Measurements from ENCODE around the gene SLC27A6. TPM values are rescaled to one million over a fixed set of nuclear protein-coding genes. Genes with fewer than 3 reads are reported as not detected.

The SLC27A6 gene
- total and polyA plus RNA-seq, 2 experiments from 2014 or later: 2.0 to 4.8 TPM

GRCh38 chr5:129078247-129078646 is 113.0 kb downstream of the SLC27A6 start:
- Histone ChIP-seq H3K36me3 (ENCODE audit: insufficient read depth) (no peaks in the 10 kb centered on the region), H4K20me1 (replicated peaks; ENCODE audit: insufficient read depth) (no peaks in the 10 kb centered on the region), H3K9me2 (ENCODE audit: insufficient read depth) (no peaks in the 10 kb centered on the region), H3K4me1 (ENCODE audit: insufficient read depth) (no peaks in the 10 kb centered on the region), H3K4me3 (no peak overlapping the region), H3K4me2 (no peak overlapping the region), H2AFZ (no peak overlapping the region), H3F3A (replicated peaks; ENCODE audit: low read depth) (no peaks in the 10 kb centered on the region), H3K79me2 (replicated peaks; ENCODE audit: insufficient read depth) (no peaks in the 10 kb centered on the region), H3K27me3 (ENCODE audit: insufficient read depth) (no peaks in the 10 kb centered on the region), H3K27ac (ENCODE audit: low read depth) (no peak overlapping the region)
- no peak overlapping the region for H3K4me3 Mint-ChIP-seq
- H3K36me3 Mint-ChIP-seq (ENCODE audit: low read depth): no peaks in the 10 kb centered on the region
- ATAC-seq: no peak
- no peaks in the 10 kb centered on the region for H3K27me3 Mint-ChIP-seq (ENCODE audit: insufficient read depth, low read depth, poor library complexity)
- no peak for DNase-seq (ENCODE audit: low spot score)
- no peaks in the 10 kb centered on the region for H3K9me3 Mint-ChIP-seq
- no peak overlapping the region for H3K27ac Mint-ChIP-seq
- no peaks in the 10 kb centered on the region for H3K4me1 Mint-ChIP-seq
- TF ChIP-seq CTCF (conservative IDR thresholded peaks at IDR 0.05; ENCODE audit: low read depth in 2 of 2) (no peak), ZNF114 (CRISPR knock-in tag; IDR thresholded peaks at IDR 0.05) (no peak), ZNF462 (CRISPR knock-in tag; IDR thresholded peaks at IDR 0.05) (no peak), CREB1 (CRISPR knock-in tag; IDR thresholded peaks at IDR 0.05; ENCODE audit: low read depth) (no peak), REST (IDR thresholded peaks at IDR 0.05; ENCODE audit: unreplicated experiment) (no peak), POLR2AphosphoS5 (IDR thresholded peaks at IDR 0.05; ENCODE audit: low read depth) (no peak), EZH2 (IDR thresholded peaks at IDR 0.05; ENCODE audit: low read depth, unreplicated experiment) (no peak), NANOG (IDR thresholded peaks at IDR 0.05; ENCODE audit: borderline replicate concordance) (no peak), ZNF331 (CRISPR knock-in tag; IDR thresholded peaks at IDR 0.05; ENCODE audit: low read depth) (no peak), EZH2phosphoT487 (IDR thresholded peaks at IDR 0.05; ENCODE audit: unreplicated experiment) (no peak), JUNB (IDR thresholded peaks at IDR 0.05; ENCODE audit: unreplicated experiment) (no peak), STAT1 (IDR thresholded peaks at IDR 0.05; ENCODE audit: unreplicated experiment) (no peak)
- TF ChIP-seq, protein P1, sequence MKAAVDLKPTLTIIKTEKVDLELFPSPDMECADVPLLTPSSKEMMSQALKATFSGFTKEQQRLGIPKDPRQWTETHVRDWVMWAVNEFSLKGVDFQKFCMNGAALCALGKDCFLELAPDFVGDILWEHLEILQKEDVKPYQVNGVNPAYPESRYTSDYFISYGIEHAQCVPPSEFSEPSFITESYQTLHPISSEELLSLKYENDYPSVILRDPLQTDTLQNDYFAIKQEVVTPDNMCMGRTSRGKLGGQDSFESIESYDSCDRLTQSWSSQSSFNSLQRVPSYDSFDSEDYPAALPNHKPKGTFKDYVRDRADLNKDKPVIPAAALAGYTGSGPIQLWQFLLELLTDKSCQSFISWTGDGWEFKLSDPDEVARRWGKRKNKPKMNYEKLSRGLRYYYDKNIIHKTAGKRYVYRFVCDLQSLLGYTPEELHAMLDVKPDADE (IDR thresholded peaks at IDR 0.05): no peak

Data from GM23338 (cell line).